IMR-90 (cell line): ENCODE measurements around the gene SLIT3. TPM values are rescaled to one million over a fixed set of nuclear protein-coding genes. Genes with fewer than 3 reads are reported as not detected.

ENCODE experiments used
- ATAC-seq: fragments of 200-7000 bp; cut with Tn5 transposase; 2 replicates; pipeline ENCODE4 v1.9.1; 2020; ENCODE audit warnings: low read depth, mild to moderate bottlenecking, moderate library complexity
- BruUV-seq: library from RNA; stranded (reverse); fragments of 400-500 nt; replicated peaks from 2 replicates; lab custom pipeline; 2021; lab: Mats Ljungman, UMichigan
- CTCF ChIA-PET: fragments of 300-600 bp; formaldehyde crosslinking; extraction: SDS; loops from one replicate; lab custom pipeline; 2021; ENCODE audit warnings: antibody characterized with exemption; lab: Yijun Ruan, JAX
- POLR2A ChIA-PET: fragments of 300-600 bp; sonication (Branson Sonifier 250); formaldehyde crosslinking; loops from one replicate; lab custom pipeline; 2022; ENCODE audit warnings: antibody characterized with exemption; ENCODE audit not compliant: unreplicated experiment; lab: Charles Lee
- DNase-seq: peaks from one replicate; pipeline ENCODE4 v3.0.0; 2013
- H2AFZ ChIP-seq: replicated peaks from 2 replicates; pipeline ENCODE3; 2013; ENCODE audit warnings: low read length, mild to moderate bottlenecking; ENCODE audit not compliant: poor library complexity
- H2AK5ac ChIP-seq: 2 replicates; pipeline ENCODE4 v1.6.1; 2013; ENCODE audit warnings: low read depth, low read length, inconsistent platforms
- H2AK9ac ChIP-seq: replicated peaks from 2 replicates; pipeline ENCODE3; 2013; ENCODE audit warnings: mild to moderate bottlenecking, low read depth, low read length, moderate library complexity; ENCODE audit not compliant: poor library complexity
- H2BK120ac ChIP-seq: 2 replicates; pipeline ENCODE4 v1.6.1; 2013; ENCODE audit warnings: low read depth, low read length, inconsistent platforms
- H2BK15ac ChIP-seq: 3 replicates; pipeline ENCODE4 v1.6.1; 2013; ENCODE audit warnings: low read depth, low read length, inconsistent platforms
- H2BK20ac ChIP-seq: 2 replicates; pipeline ENCODE4 v1.6.1; 2013; ENCODE audit warnings: low read depth, mild to moderate bottlenecking, inconsistent platforms, low read length, moderate library complexity
- H2BK5ac ChIP-seq: 2 replicates; pipeline ENCODE4 v1.6.1; 2013; ENCODE audit warnings: mild to moderate bottlenecking, low read depth, low read length, inconsistent platforms; ENCODE audit not compliant: poor library complexity, severe bottlenecking
- H3K14ac ChIP-seq: replicated peaks from 2 replicates; pipeline ENCODE4 v1.6.1; 2013; ENCODE audit warnings: low read depth, low read length, inconsistent platforms
- H3K18ac ChIP-seq: 2 replicates; pipeline ENCODE4 v1.6.1; 2013; ENCODE audit warnings: low read depth, low read length, control low read depth
- H3K23ac ChIP-seq: 2 replicates; pipeline ENCODE4 v1.6.1; 2013; ENCODE audit warnings: low read depth, low read length, inconsistent platforms
- H3K27ac ChIP-seq: 2 replicates; pipeline ENCODE4 v1.5.1; 2013; ENCODE audit warnings: mild to moderate bottlenecking, control low read depth, low read length; ENCODE audit not compliant: insufficient read depth
- H3K27me3 ChIP-seq: 2 replicates; pipeline ENCODE4 v1.6.1; 2013; ENCODE audit warnings: low read length; ENCODE audit not compliant: control insufficient read depth, insufficient read depth
- H3K36me3 ChIP-seq: 2 replicates; pipeline ENCODE4 v1.6.1; 2013; ENCODE audit warnings: low read length, mixed read lengths; ENCODE audit not compliant: control insufficient read depth, insufficient read depth
- H3K4ac ChIP-seq: 2 replicates; pipeline ENCODE4 v1.6.1; 2013; ENCODE audit warnings: low read depth, low read length, inconsistent platforms
- H3K4me1 ChIP-seq: 2 replicates; pipeline ENCODE4 v1.6.1; 2013; ENCODE audit warnings: low read length, mixed read lengths; ENCODE audit not compliant: control insufficient read depth, insufficient read depth
- H3K4me2 ChIP-seq: 2 replicates; pipeline ENCODE4 v1.6.1; 2013; ENCODE audit warnings: low read depth, mild to moderate bottlenecking, control low read depth, low read length, moderate library complexity
- H3K4me3 ChIP-seq: 2 replicates; pipeline ENCODE4 v1.5.1; 2013; ENCODE audit warnings: low read depth, mild to moderate bottlenecking, control low read depth, low read length, moderate library complexity; ENCODE audit not compliant: insufficient read depth
- H3K56ac ChIP-seq: 2 replicates; pipeline ENCODE4 v1.6.1; 2013; ENCODE audit warnings: low read length, inconsistent platforms; ENCODE audit not compliant: insufficient read depth; ENCODE audit errors: extremely low read depth
- H3K79me1 ChIP-seq, 2 experiments: 2 replicates each; pipeline ENCODE4 v1.6.1; 2013; ENCODE audit warnings: low read length in 2 of 2, inconsistent platforms in 1 of 2, low read depth in 1 of 2
- H3K9ac ChIP-seq: 2 replicates; pipeline ENCODE4 v1.6.1; 2013; ENCODE audit warnings: low read depth, low read length, control low read depth
- H3K9me1 ChIP-seq: 2 replicates; pipeline ENCODE4 v1.6.1; 2013; ENCODE audit warnings: low read length, inconsistent platforms; ENCODE audit not compliant: insufficient read depth
- H3K9me3 ChIP-seq: 2 replicates; pipeline ENCODE4 v1.6.1; 2013; ENCODE audit warnings: low read length; ENCODE audit not compliant: control insufficient read depth, insufficient read depth
- H4K20me1 ChIP-seq: 2 replicates; pipeline ENCODE4 v1.6.1; 2013; ENCODE audit warnings: low read length, inconsistent platforms; ENCODE audit not compliant: insufficient read depth
- H4K5ac ChIP-seq: 2 replicates; pipeline ENCODE4 v1.6.1; 2013; ENCODE audit warnings: mild to moderate bottlenecking, low read depth, low read length, control low read depth
- H4K8ac ChIP-seq, 2 experiments: 2 replicates each; pipeline ENCODE4 v1.6.1; 2013; ENCODE audit warnings: low read depth in 2 of 2, low read length in 2 of 2, control low read depth in 1 of 2, inconsistent platforms in 1 of 2
- H4K91ac ChIP-seq: 2 replicates; pipeline ENCODE4 v1.6.1; 2013; ENCODE audit warnings: low read depth, low read length, inconsistent platforms; ENCODE audit not compliant: insufficient read depth
- CHD1 ChIP-seq: IDR thresholded peaks from 2 replicates; pipeline ENCODE4 v1.6.1; 2012; ENCODE audit warnings: low read depth, low read length, improper control_type of control experiment
- CTCF ChIP-seq: conservative IDR thresholded peaks from 2 replicates; pipeline ENCODE4 v1.5.1; 2012; ENCODE audit warnings: mild to moderate bottlenecking, low read depth, low read length, improper control_type of control experiment
- MAFK ChIP-seq: IDR thresholded peaks from 2 replicates; pipeline ENCODE4 v1.6.1; 2012; ENCODE audit warnings: low read depth, low read length, improper control_type of control experiment
- MAZ ChIP-seq: IDR thresholded peaks from 2 replicates; pipeline ENCODE4 v1.6.1; 2012; ENCODE audit warnings: low read depth, mild to moderate bottlenecking, low read length, improper control_type of control experiment, moderate library complexity, borderline replicate concordance
- NFE2L2 ChIP-seq: fragments of 150-350 bp; IDR thresholded peaks from 2 replicates; pipeline ENCODE4 v1.6.1; 2016; ENCODE audit warnings: low read depth, mild to moderate bottlenecking, low read length
- POLR2A ChIP-seq: IDR thresholded peaks from 2 replicates; pipeline ENCODE4 v1.6.1; 2012; ENCODE audit warnings: mild to moderate bottlenecking, low read depth, low read length
- WGBS, 2 experiments: methylation state at CpG; one replicate each; pipeline versions ENCODE4 v1.1.5 to v1.1.7; 2013; ENCODE audit warnings: missing lambda C conversion rate in 2 of 2; ENCODE audit not compliant: insufficient read length in 1 of 2; ENCODE audit errors: extremely low coverage in 2 of 2; 5-methylcytosine and 5-hydroxymethylcytosine counted together
- dilution Hi-C: fragments of 300-500 bp; cut with HindIII; formaldehyde crosslinking; loops from one replicate; pipeline ENCODE4 v1.14.3; 2018; ENCODE audit warnings: low sequenced_read_pairs; ENCODE audit not compliant: unreplicated experiment
- in situ Hi-C: fragments of 300-500 bp; cut with MboI; formaldehyde crosslinking; loops from 3 replicates; pipeline ENCODE4 v1.14.3; 2019; ENCODE audit warnings: low sequenced_read_pairs, inconsistent platforms, mixed read lengths
- intact Hi-C: fragments of 100-400 bp; cut with micrococcal nuclease; formaldehyde crosslinking; loops from 2 replicates; pipeline ENCODE4 v1.10.0; 2022
- polyA plus RNA-seq, 3 experiments: library from polyadenylated mRNA; depleted of rRNA; stranded (reverse); fragments of >200 nt; gene quantifications; 2 replicates each; pipeline ENCODE4 v1.2.3, GENCODE V29; 2012; ENCODE audit warnings: low replicate concordance in 1 of 3
- total RNA-seq: library from RNA; depleted of rRNA; stranded (reverse); fragments of >200 nt; gene quantifications from 2 replicates; pipeline ENCODE4 v1.2.3, GENCODE V29; 2012

SLIT3 gene
- total and polyA plus RNA-seq, 2 of the 4 experiments (the other 2 are of a cell fraction): 0.18 to 0.50 TPM

GRCh38 chr5:169176709-169177694, 123.9 kb downstream of the SLIT3 start:
- Histone ChIP-seq H3K4me2 (no peak overlapping the region), H3K27me3 (no peaks in the 10 kb centered on the region), H2BK120ac (no peak overlapping the region), H2BK5ac (no peak overlapping the region), H2BK20ac (no peak overlapping the region), H2BK15ac (no peak overlapping the region), H3K27ac (no peak overlapping the region), H3K56ac (no peak overlapping the region), H3K9ac (no peak overlapping the region), H3K23ac (no peak overlapping the region), H3K9me1 (no peaks in the 10 kb centered on the region), H2AFZ (no peak overlapping the region), H4K5ac (no peak overlapping the region), H4K20me1 (no peaks in the 10 kb centered on the region), H4K91ac (no peak overlapping the region), H3K14ac (no peak overlapping the region), H3K4ac (no peak overlapping the region), H3K9me3 (no peaks in the 10 kb centered on the region; the same call in 1 of the 2 replicates), H3K18ac (no peak overlapping the region), H3K4me3 (no peak overlapping the region), H2AK9ac (no peak overlapping the region), H3K36me3 (no peaks in the 10 kb centered on the region), H4K8ac (no peak overlapping the region), H3K79me1 (no peaks in the 10 kb centered on the region), H3K4me1 (no peaks in the 10 kb centered on the region), H2AK5ac (no peak overlapping the region)
- ChIA-PET POLR2A (no interaction called here), CTCF (no interaction called here)
- intact Hi-C loops: no loop called here
- ATAC-seq: no peak
- in situ Hi-C loops: no loop called here
- dilution Hi-C loops: no loop called here
- no peak for DNase-seq
- WGBS, 2 experiments: no CpG with 5 or more reads among the region's 5 CpGs
- no peak for TF ChIP-seq CHD1
- TF ChIP-seq MAFK: no peak
- TF ChIP-seq CTCF: no peak
- TF ChIP-seq POLR2A: no peak
- no peak for TF ChIP-seq NFE2L2
- no peak for TF ChIP-seq MAZ
- no TSS peak for BruUV-seq
